Vagina (tissue), 2 donors: ENCODE measurements around the gene ENOX1. TPM values are rescaled to one million over a fixed set of nuclear protein-coding genes. Genes with fewer than 3 reads are reported as not detected.

Experiments
- DNase-seq, 2 donors: peaks; one replicate each; pipeline ENCODE4 v3.0.0-alpha.2; 2017; ENCODE audit errors: extremely low spot score in 2 of 2
- H3K27ac ChIP-seq: fragments of 200-600 bp; sonication (generic); one replicate; pipeline ENCODE4 v1.5.1; 2019
- H3K27me3 ChIP-seq: fragments of 200-600 bp; sonication (generic); one replicate; pipeline ENCODE4 v1.5.1; 2019
- H3K36me3 ChIP-seq, 2 donors: fragments of 200-600 bp; sonication (generic); one replicate each; pipeline ENCODE4 v1.5.1; 2017 to 2019
- H3K4me1 ChIP-seq: fragments of 200-600 bp; sonication (generic); one replicate; pipeline ENCODE4 v1.5.1; 2019
- H3K4me3 ChIP-seq, 2 donors: fragments of 200-600 bp; sonication (generic); 1 replicate in 1 of 2; 2 replicates in 1 of 2; pipeline ENCODE4 v1.5.1; 2016 to 2019
- H3K9me3 ChIP-seq: fragments of 200-600 bp; sonication (generic); one replicate; pipeline ENCODE4 v1.5.1; 2019
- CTCF ChIP-seq, 3 experiments: fragments of 450-650 bp in 2 of 3; fragments of 200-600 bp in 1 of 3; sonication (generic) in 1 of 3; IDR thresholded peaks; one replicate each; pipeline ENCODE4 v1.5.1; 2017 to 2019; ENCODE audit warnings: antibody characterized with exemption in 3 of 3, mild to moderate bottlenecking in 2 of 3, moderate library complexity in 2 of 3
- POLR2A ChIP-seq, 2 donors: fragments of 450-650 bp; IDR thresholded peaks; one replicate each; pipeline ENCODE4 v1.6.1; 2017; ENCODE audit warnings: antibody characterized with exemption in 2 of 2, mild to moderate bottlenecking in 2 of 2, moderate library complexity in 2 of 2
- POLR2AphosphoS5 ChIP-seq, 2 donors: sonication (generic); formaldehyde crosslinking; IDR thresholded peaks; one replicate each; pipeline ENCODE4 v1.9.0; 2017; ENCODE audit warnings: antibody characterized with exemption in 2 of 2, mild to moderate bottlenecking in 2 of 2, low read depth in 1 of 2; ENCODE audit not compliant: insufficient read depth in 1 of 2
- intact Hi-C: fragments of 100-400 bp; cut with DNase I; formaldehyde crosslinking; loops from one replicate; pipeline ENCODE4 v1.15.1; 2023
- total RNA-seq: library from RNA; depleted of rRNA; stranded (reverse); fragments of >200 nt; gene quantifications from one replicate; pipeline ENCODE4 v1.2.3, GENCODE V29; 2016

The ENOX1 gene
- total RNA-seq, 1 donor from 2014 or later: 2.7 TPM

- H3K27ac ChIP-seq: no peak overlapping the region
- intact Hi-C loops: no loop called here
- no peak for DNase-seq
- H3K27me3 ChIP-seq: no peaks in the 10 kb centered on the region
- no peak for TF ChIP-seq POLR2A (IDR thresholded peaks at IDR 0.05)
- TF ChIP-seq CTCF (IDR thresholded peaks at IDR 0.05): no peak
- no peak for TF ChIP-seq POLR2AphosphoS5 (IDR thresholded peaks at IDR 0.05; ENCODE audit: insufficient read depth in 1 of 2, low read depth in 1 of 2)
- H3K4me3 ChIP-seq: no peak overlapping the region
- no peaks in the 10 kb centered on the region for H3K36me3 ChIP-seq
- no peaks in the 10 kb centered on the region for H3K9me3 ChIP-seq
- H3K4me1 ChIP-seq: no peaks in the 10 kb centered on the region
Measured at GRCh38 chr13:43478902-43479301, 307.9 kb downstream of the ENOX1 start.

- no peaks in the 10 kb centered on the region for H3K27me3 ChIP-seq
- no peak overlapping the region for H3K27ac ChIP-seq
- TF ChIP-seq POLR2AphosphoS5 (IDR thresholded peaks at IDR 0.05; ENCODE audit: insufficient read depth in 1 of 2, low read depth in 1 of 2) (no peak), POLR2A (IDR thresholded peaks at IDR 0.05) (no peak), CTCF (IDR thresholded peaks at IDR 0.05) (no peak)
Measured at GRCh38 chr13:43478211-43478610, 308.6 kb downstream of the ENOX1 start.

GRCh38 chr13:43475140-43475539 is 311.6 kb downstream of the ENOX1 start:
- no peak for DNase-seq

More at GRCh38 chr13:43478211-43478610, 308.6 kb downstream of the ENOX1 start:
- Histone ChIP-seq H3K4me3 (no peak overlapping the region), H3K4me1 (no peaks in the 10 kb centered on the region), H3K9me3 (no peaks in the 10 kb centered on the region), H3K36me3 (no peaks in the 10 kb centered on the region)
- intact Hi-C loops: no loop called here
- no peak for DNase-seq

DNA sequence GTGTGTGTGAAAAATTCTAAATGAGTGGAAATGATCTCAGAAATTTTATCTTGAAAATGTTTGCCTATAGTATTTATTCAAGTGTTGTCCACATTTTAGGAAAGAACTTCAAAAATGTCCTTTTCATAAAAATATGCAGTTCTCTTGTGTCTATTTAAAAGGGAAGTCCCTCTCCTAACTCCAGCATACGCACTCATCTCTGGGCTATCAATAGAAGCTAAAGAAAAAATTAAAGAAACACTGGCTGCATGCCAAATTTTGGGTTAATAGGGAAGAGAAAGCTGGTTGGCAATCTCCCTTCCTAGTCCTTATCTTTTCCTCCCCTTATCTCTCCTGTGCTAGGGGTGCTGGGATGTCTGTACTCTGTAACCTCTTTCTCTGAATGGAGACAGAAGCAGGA is 313.3 kb downstream of the ENOX1 start:
- Histone ChIP-seq H3K4me3 (no peak overlapping the region), H3K27ac (no peak overlapping the region), H3K27me3 (no peaks in the 10 kb centered on the region), H3K4me1 (peaks cover 8% of the 10 kb centered on the region), H3K36me3 (no peaks in the 10 kb centered on the region), H3K9me3 (no peaks in the 10 kb centered on the region)
- no peak for DNase-seq
- TF ChIP-seq POLR2A (IDR thresholded peaks at IDR 0.05) (no peak), POLR2AphosphoS5 (IDR thresholded peaks at IDR 0.05; ENCODE audit: insufficient read depth in 1 of 2, low read depth in 1 of 2) (no peak), CTCF (IDR thresholded peaks at IDR 0.05) (no peak)
- intact Hi-C loops: no loop called here

More at GRCh38 chr13:43475140-43475539, 311.6 kb downstream of the ENOX1 start:
- Histone ChIP-seq H3K36me3 (no peaks in the 10 kb centered on the region), H3K27ac (no peak overlapping the region), H3K27me3 (no peaks in the 10 kb centered on the region), H3K9me3 (no peaks in the 10 kb centered on the region), H3K4me1 (peaks cover 8% of the 10 kb centered on the region), H3K4me3 (no peak overlapping the region)
- intact Hi-C loops: no loop called here
- TF ChIP-seq CTCF (IDR thresholded peaks at IDR 0.05) (no peak), POLR2AphosphoS5 (IDR thresholded peaks at IDR 0.05; ENCODE audit: insufficient read depth in 1 of 2, low read depth in 1 of 2) (no peak), POLR2A (IDR thresholded peaks at IDR 0.05) (no peak)

DNA sequence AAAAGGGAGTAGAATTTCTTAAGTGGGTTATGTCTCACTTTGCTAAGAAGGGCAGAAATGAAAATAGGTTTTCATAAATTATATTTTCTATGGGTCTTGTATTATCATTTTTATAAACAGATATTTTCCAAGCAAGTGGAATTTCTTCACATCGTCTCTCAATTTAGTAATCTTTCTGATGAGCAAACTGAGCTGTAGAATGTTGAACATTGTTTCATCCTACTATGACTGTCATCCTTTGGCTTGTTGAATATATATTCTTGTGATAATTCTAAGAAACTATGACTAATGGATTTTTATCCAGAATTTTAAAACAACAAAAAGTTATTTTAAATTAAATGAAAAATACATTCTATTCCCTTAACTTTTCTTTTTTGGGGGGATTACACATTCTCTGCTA is 313.8 kb downstream of the ENOX1 start:
- no peak for DNase-seq
- Histone ChIP-seq H3K36me3 (no peaks in the 10 kb centered on the region), H3K9me3 (no peaks in the 10 kb centered on the region), H3K4me3 (no peak overlapping the region), H3K4me1 (peaks cover 8% of the 10 kb centered on the region), H3K27ac (no peak overlapping the region), H3K27me3 (no peaks in the 10 kb centered on the region)
- TF ChIP-seq POLR2A (IDR thresholded peaks at IDR 0.05) (no peak), POLR2AphosphoS5 (IDR thresholded peaks at IDR 0.05; ENCODE audit: insufficient read depth in 1 of 2, low read depth in 1 of 2) (no peak), CTCF (IDR thresholded peaks at IDR 0.05) (no peak)
- intact Hi-C loops: no loop called here
